ENCODE data around the gene NLGN3. TPM values are rescaled to one million over a fixed set of nuclear protein-coding genes. Genes with fewer than 3 reads are reported as not detected.

The NLGN3 gene
- total and polyA plus RNA-seq, 2 donors (not counting 3 experiments of a cell fraction or from before 2014, with no cell fraction given), result 0.37 to 0.40 TPM

- no peak for FAIRE-seq
- no peaks in the 10 kb centered on the region for H3K36me3 ChIP-seq (ENCODE audit: control insufficient read depth in 2 of 2, extremely low read depth in 1 of 2, insufficient read depth in 2 of 2, low read length in 2 of 2)
- intact Hi-C loops (cut with micrococcal nuclease) (no loop called here), dilution Hi-C loops (cut with MboI; ENCODE audit: extremely low pct_ligation_motif_present, low sequenced_read_pairs) (no loop called here)
- no peak overlapping the region for H3K9ac ChIP-seq (replicated peaks; ENCODE audit: extremely low read depth, insufficient read depth, low read length)
- H3K27me3 ChIP-seq (ENCODE audit: control insufficient read depth in 2 of 2, insufficient read depth in 2 of 2, low read length in 2 of 2), result no peaks in the 10 kb centered on the region
- DNase-seq (ENCODE audit: low read depth, low spot score), result no peak
- no peaks in the 10 kb centered on the region for H3K4me1 ChIP-seq (ENCODE audit: control insufficient read depth, extremely low read depth, insufficient read depth, low read length)
- H4K20me1 ChIP-seq (replicated peaks; ENCODE audit: control insufficient read depth, extremely low read depth, insufficient read depth, low read length), result no peaks in the 10 kb centered on the region
- H3K9me1 ChIP-seq (replicated peaks; ENCODE audit: control insufficient read depth, extremely low read depth, insufficient read depth, low read length), result no peaks in the 10 kb centered on the region
- BruUV-seq (replicated peaks), result no TSS peak
- TF ChIP-seq MAX (IDR thresholded peaks at IDR 0.05; ENCODE audit: insufficient read depth, insufficient read length), result no peak
- TF ChIP-seq GATA2 (IDR thresholded peaks at IDR 0.05; ENCODE audit: insufficient read depth, insufficient read length, low read depth, low read length), result no peak
- no peak for TF ChIP-seq EZH2 (IDR thresholded peaks at IDR 0.05; ENCODE audit: borderline replicate concordance, low read depth, low read length, severe bottlenecking)
- TF ChIP-seq MYC (IDR thresholded peaks at IDR 0.05; ENCODE audit: low read depth, low read length), result no peak
- no peak for TF ChIP-seq FOS (IDR thresholded peaks at IDR 0.05; ENCODE audit: borderline replicate concordance, insufficient read depth, low read length)
- TF ChIP-seq JUN (IDR thresholded peaks at IDR 0.05; ENCODE audit: borderline replicate concordance, insufficient read depth, insufficient read length, low read depth), result no peak
- TF ChIP-seq POLR2A (IDR thresholded peaks at IDR 0.05; ENCODE audit: low read depth, low read length), result no peak
- no peak for TF ChIP-seq POLR2AphosphoS5 (IDR thresholded peaks at IDR 0.05; ENCODE audit: insufficient read depth, low read depth, low read length)
- no peak for TF ChIP-seq CTCF (IDR thresholded peaks at IDR 0.05; ENCODE audit: extremely low read depth in 1 of 2, insufficient read depth in 1 of 2, low read depth in 1 of 2, low read length in 2 of 2)
- no peaks in the 10 kb centered on the region for H3K9me3 ChIP-seq (replicated peaks; ENCODE audit: control insufficient read depth, insufficient read depth, low read length)
- H3K79me2 ChIP-seq (ENCODE audit: control insufficient read depth, insufficient read depth, low read length), result no peaks in the 10 kb centered on the region
- H2AFZ ChIP-seq (ENCODE audit: low read depth, low read length), result peak overlapping the region; percentile 6
- H3K4me3 ChIP-seq (replicated peaks in 1 of 3; ENCODE audit: insufficient read depth in 1 of 3, low read depth in 1 of 3, low read length in 3 of 3), result no peak overlapping the region
- ChIA-PET POLR2A (no interaction called here), CTCF (no interaction called here)
- no peak overlapping the region for H3K4me2 ChIP-seq (ENCODE audit: insufficient read depth, low read length)
- H3K27ac ChIP-seq (ENCODE audit: insufficient read depth, low read depth, low read length), result no peak overlapping the region
These were observed 53.4 kb downstream of the NLGN3 start for GRCh38 chrX:71198066-71198465.
